ENCODE results near the gene RAB3A. TPM values are rescaled to one million over a fixed set of nuclear protein-coding genes. Genes with fewer than 3 reads are reported as not detected.

The RAB3A gene
- total RNA-seq, 2 donors from 2014 or later = 0.52 to 8.2 TPM

GRCh38 chr19:18176367-18177310 lies 27.2 kb downstream of the RAB3A start:
- DNase-seq (no peak), ATAC-seq (no peak)
- intact Hi-C loops (cut with DNase I) = no loop called here
- no peak for TF ChIP-seq CTCF (IDR thresholded peaks at IDR 0.05)
- no peak for TF ChIP-seq POLR2A (IDR thresholded peaks at IDR 0.05)
- WGBS, 2 donors = 72 to 89% methylated on average over 9 to 18 of the region's 19 CpGs
- Histone ChIP-seq H3K4me1 (peaks cover 22% of the 10 kb centered on the region), H3K27me3 (no peaks in the 10 kb centered on the region), H3K36me3 (replicated peaks in 1 of 2; ENCODE audit: insufficient read depth in 1 of 2, low read depth in 2 of 2) (no peaks in the 10 kb centered on the region), H3K4me3 (no peak overlapping the region), H3K9me3 (no peaks in the 10 kb centered on the region), H3K27ac (no peak overlapping the region)

- WGBS, 2 donors = 72 to 82% methylated on average over 6 to 11 of the region's 11 CpGs
These were observed 28.9 kb downstream of the RAB3A start for GRCh38 chr19:18174983-18175382.

GRCh38 chr19:18173572-18174288 lies 30.1 kb downstream of the RAB3A start, which contains the start of gene IFI30:
Gene IFI30 (plus strand): TSS chr19:18173813. CDS start chr19:18173842, 29 bp downstream.
- H3K27me3 ChIP-seq = no peaks in the 10 kb centered on the region
- peak; percentile 87 to 96 (median 94) for DNase-seq
- WGBS, 2 donors = 0% methylated on average over 5 to 47 of the region's 47 CpGs
- no peak for TF ChIP-seq CTCF (IDR thresholded peaks at IDR 0.05)
- peak; percentile 88 to 95 (median 88) for TF ChIP-seq POLR2A (IDR thresholded peaks at IDR 0.05)
- peak within 1 kb of the TSS; percentile 26 to 55 for H3K4me3 ChIP-seq
- H3K9me3 ChIP-seq = no peaks in the 10 kb centered on the region
- ATAC-seq = peak; percentile 88
- intact Hi-C loops (cut with DNase I) = no loop called here
- peak within 1 kb of the TSS; percentile 60 to 88 (median 79) for H3K27ac ChIP-seq
- peaks cover 25% of the 10 kb centered on the region for H3K4me1 ChIP-seq
- no peaks in the 10 kb centered on the region for H3K36me3 ChIP-seq (replicated peaks in 1 of 2; ENCODE audit: insufficient read depth in 1 of 2, low read depth in 2 of 2)

More at GRCh38 chr19:18174983-18175382, 28.9 kb downstream of the RAB3A start:
- Histone ChIP-seq H3K36me3 (replicated peaks in 1 of 2; ENCODE audit: insufficient read depth in 1 of 2, low read depth in 2 of 2) (no peaks in the 10 kb centered on the region), H3K4me1 (peaks cover 25% of the 10 kb centered on the region), H3K27me3 (no peaks in the 10 kb centered on the region), H3K27ac (peak overlapping the region in 2 of 4 donors; percentile 60 to 88), H3K9me3 (no peaks in the 10 kb centered on the region), H3K4me3 (no peak overlapping the region)
- TF ChIP-seq POLR2A (IDR thresholded peaks at IDR 0.05) = no peak
- no peak for TF ChIP-seq CTCF (IDR thresholded peaks at IDR 0.05)
- ATAC-seq (no peak), DNase-seq (no peak)
- intact Hi-C loops (cut with DNase I) = no loop called here

- 69 to 79% methylated on average over 15 to 17 of the region's 18 CpGs for WGBS, 2 donors
These were observed 30.7 kb downstream of the RAB3A start for GRCh38 chr19:18173054-18173571.

More at GRCh38 chr19:18173054-18173571, 30.7 kb downstream of the RAB3A start:
- Histone ChIP-seq H3K27me3 (no peaks in the 10 kb centered on the region), H3K4me1 (peaks cover 25% of the 10 kb centered on the region), H3K36me3 (replicated peaks in 1 of 2; ENCODE audit: insufficient read depth in 1 of 2, low read depth in 2 of 2) (no peaks in the 10 kb centered on the region), H3K9me3 (no peaks in the 10 kb centered on the region), H3K4me3 (no peak overlapping the region), H3K27ac (peak overlapping the region; percentile 60 to 88 (median 79))
- ATAC-seq (no peak), DNase-seq (peak in 1 of 4 donors; percentile 80)
- TF ChIP-seq CTCF (IDR thresholded peaks at IDR 0.05) (no peak), POLR2A (IDR thresholded peaks at IDR 0.05) (no peak)
- intact Hi-C loops (cut with DNase I) = no loop called here
